GM18520 (cell line): Measurements from ENCODE around the gene LRRC8D.
"Not testable (repeated sequence)": the region's sequence is repeated elsewhere in the genome, so short reads cannot be mapped to it uniquely, and the experiment has no call there.

Source experiments
- ATAC-seq: cut with Tn5 transposase; IDR thresholded peaks from one replicate; pipeline ENCODE4 v1.9.1; 2021; ENCODE audit not compliant: unreplicated experiment

Gene LRRC8D

GRCh38 chr1:89820422-89821321 is at the start of gene LRRC8D:
TSS of gene LRRC8D (plus strand) at chr1:89821032. CDS start at chr1:89933069, 112,037 bp downstream.
- peak; percentile 82 for ATAC-seq

GRCh38 chr1:89771991-89772560 is 48.8 kb upstream of the LRRC8D start:
- no peak for ATAC-seq

GRCh38 chr1:89776104-89776503 is 44.7 kb upstream of the LRRC8D start:
- not testable (repeated sequence) for ATAC-seq

GRCh38 chr1:89777271-89777670 is 43.6 kb upstream of the LRRC8D start:
- not testable (repeated sequence) for ATAC-seq

GRCh38 chr1:89779151-89779940 is 41.5 kb upstream of the LRRC8D start:
- no peak for ATAC-seq

GRCh38 chr1:89780721-89781120 is 40.1 kb upstream of the LRRC8D start:
- ATAC-seq, result no peak

- ATAC-seq, result peak; percentile 72
Observed at GRCh38 chr1:89781494-89782126, 39.2 kb upstream of the LRRC8D start.

- ATAC-seq, result no peak
Observed at GRCh38 chr1:89786628-89787214, 34.1 kb upstream of the LRRC8D start.

GRCh38 chr1:89790592-89790991 is 30.2 kb upstream of the LRRC8D start:
- ATAC-seq, result no peak

- ATAC-seq, result no peak
Observed at GRCh38 chr1:89791064-89791726, 29.6 kb upstream of the LRRC8D start.

GRCh38 chr1:89794406-89794805 is 26.4 kb upstream of the LRRC8D start:
- ATAC-seq, result no peak

GRCh38 chr1:89795571-89795970 is 25.3 kb upstream of the LRRC8D start:
- not testable (repeated sequence) for ATAC-seq

GRCh38 chr1:89797876-89798275 is 23.0 kb upstream of the LRRC8D start:
- not testable (repeated sequence) for ATAC-seq

- ATAC-seq, result no peak
Observed at GRCh38 chr1:89799495-89799894, 21.3 kb upstream of the LRRC8D start.

GRCh38 chr1:89800022-89800655 is 20.7 kb upstream of the LRRC8D start:
- ATAC-seq, result no peak

- ATAC-seq, result no peak
Observed at GRCh38 chr1:89800718-89801117, 20.1 kb upstream of the LRRC8D start.

- ATAC-seq, result no peak
Observed at GRCh38 chr1:89802051-89802450, 18.8 kb upstream of the LRRC8D start.

- ATAC-seq, result no peak
Observed at GRCh38 chr1:89802841-89803240, 18.0 kb upstream of the LRRC8D start.

GRCh38 chr1:89804642-89805237 is 16.1 kb upstream of the LRRC8D start:
- ATAC-seq, result peak; percentile 66
